ENCODE data around the gene NOC3L.
"Not testable (repeated sequence)": the region's sequence is repeated elsewhere in the genome, so short reads cannot be mapped to it uniquely, and the experiment has no call there.

Gene NOC3L, protein sequence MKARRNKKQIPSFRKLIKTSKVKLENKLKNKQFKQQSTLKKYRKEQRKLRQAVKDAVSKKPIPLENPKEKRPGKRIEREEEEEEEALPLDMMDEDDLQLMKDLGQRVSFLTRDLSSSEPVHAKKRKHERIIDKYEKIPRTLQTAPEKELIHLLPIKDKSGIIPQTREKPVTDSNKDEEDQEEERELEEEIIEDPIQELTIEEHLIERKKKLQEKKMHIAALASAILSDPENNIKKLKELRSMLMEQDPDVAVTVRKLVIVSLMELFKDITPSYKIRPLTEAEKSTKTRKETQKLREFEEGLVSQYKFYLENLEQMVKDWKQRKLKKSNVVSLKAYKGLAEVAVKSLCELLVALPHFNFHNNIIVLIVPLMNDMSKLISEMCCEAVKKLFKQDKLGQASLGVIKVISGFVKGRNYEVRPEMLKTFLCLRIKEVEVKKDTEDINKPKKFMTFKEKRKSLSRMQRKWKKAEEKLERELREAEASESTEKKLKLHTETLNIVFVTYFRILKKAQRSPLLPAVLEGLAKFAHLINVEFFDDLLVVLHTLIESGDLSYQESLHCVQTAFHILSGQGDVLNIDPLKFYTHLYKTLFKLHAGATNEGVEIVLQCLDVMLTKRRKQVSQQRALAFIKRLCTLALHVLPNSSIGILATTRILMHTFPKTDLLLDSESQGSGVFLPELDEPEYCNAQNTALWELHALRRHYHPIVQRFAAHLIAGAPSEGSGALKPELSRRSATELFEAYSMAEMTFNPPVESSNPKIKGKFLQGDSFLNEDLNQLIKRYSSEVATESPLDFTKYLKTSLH

DNA sequence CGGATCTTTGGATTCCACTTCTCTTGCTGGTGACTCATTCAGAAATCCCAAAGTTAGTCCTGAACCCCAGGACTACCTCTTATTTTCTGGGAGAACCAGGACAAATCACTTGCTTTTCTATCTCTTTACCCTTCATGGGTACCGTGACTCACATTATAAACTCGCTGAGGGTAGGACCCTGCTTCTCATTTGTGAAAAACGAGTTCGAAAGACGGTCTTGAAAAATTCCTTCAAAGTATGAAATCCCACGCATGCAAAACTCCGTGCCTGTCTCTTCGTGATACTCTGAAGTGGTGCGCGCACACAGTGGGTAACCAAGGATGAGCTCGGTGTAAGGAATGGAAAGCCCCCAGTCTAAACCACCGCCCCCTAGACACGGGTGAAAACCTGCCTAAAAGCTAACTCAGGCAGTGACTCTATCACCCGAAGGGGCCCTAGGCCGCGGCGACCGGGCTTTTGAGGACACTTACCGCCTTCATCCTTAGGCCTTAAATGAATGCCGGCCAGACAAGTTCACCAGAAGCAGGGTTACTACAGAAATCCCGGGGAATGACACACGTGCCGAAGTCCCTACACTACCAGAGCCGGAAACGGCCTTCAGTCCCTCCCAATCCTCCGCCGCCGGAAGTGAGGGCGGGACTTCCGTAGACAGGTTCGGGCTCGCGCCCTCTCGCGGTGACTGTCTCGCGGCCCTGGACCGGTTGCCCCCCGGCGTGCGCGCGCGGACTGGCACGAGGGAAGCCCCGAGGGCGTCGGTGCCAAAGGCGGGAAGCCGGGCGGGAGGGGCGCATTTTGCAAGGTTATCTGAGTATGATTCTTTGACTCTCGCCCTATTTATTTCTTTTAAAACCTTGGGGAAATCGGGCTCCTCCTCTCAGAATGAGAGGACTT, at the start of gene NOC3L:
NOC3L (minus strand) TSS at position 580 of the 891 bp plus-strand sequence; CDS start at position 479, 101 bp downstream.
- DNase-seq = peak; percentile 40 to 97 (median 91)

DNA sequence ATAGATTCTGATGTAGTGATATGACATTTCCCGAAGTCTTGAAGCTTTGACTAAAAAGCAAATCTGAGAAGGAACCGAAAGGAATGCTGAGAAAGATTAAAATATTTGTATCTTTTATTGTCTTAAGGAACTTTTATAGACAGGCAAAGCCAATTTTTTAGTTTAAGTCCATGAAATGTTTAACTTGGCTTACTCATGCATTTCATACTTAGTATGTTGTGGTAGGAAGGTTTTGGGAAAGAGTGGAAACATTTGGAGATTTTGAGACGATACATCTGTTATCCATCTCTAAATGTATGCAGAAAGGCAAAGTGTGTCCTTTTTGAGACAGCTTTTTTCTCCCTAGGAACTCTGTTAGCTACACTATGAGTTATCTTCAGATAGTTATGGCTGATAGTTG, 49.7 kb upstream of the NOC3L start:
- no peak for DNase-seq

DNA sequence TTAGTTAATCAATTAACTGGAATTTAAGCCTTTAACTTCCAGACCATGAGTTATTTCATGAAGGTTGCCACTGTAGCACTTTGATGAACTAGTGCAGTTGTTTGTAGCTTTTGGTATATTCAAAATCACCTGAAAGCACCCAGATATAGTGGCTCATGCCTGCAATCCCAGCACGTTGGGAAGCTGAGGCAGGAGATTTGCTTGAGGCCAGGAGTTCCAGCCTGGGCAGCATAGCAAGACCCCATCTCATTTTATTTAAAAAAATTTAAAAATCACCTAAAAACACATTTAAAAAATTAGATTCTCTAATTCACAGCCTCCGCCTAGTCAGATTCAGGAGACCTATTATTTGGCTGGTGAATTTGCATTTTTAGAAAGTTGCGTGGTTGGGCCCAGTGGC, 48.6 kb upstream of the NOC3L start:
- no peak for DNase-seq

DNA sequence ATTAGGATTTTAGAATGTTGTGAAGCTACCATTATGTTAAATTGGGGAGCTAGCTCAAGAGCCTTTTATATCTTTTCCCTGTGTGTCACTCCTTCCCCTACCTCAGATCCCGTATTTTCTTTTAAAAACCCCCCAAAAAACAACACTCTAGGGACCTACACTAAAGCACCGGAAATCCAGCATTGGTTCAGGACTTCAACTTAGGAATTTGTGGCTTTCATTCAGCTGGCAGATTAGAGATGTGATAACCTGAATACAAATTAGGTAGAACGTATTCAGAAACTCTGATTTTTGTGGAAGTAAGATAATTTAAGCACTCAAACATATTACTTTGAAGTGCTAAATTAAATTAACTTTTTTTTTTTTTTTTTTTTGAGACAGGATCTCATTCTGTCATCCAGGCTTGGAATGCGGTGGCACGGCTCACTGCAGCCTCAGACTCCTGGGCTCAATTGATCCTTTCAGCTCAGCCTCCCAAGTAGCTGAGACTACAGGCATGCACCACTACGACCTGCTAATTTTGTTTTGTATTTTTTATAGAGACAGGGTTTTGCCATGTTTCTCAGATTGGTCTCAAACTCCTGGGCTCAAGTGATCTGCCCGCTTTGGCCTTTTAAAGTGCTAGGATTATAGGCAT, 46.4 kb upstream of the NOC3L start:
- DNase-seq = peak in 1 of 56 donors; percentile 6

- no peak for DNase-seq
Measured at GRCh38 chr10:94407668-94408067, 44.9 kb upstream of the NOC3L start.

- DNase-seq = no peak
Measured at GRCh38 chr10:94405406-94405805, 42.7 kb upstream of the NOC3L start.

- peak in 39 of 56 donors; percentile 15 to 54 (median 36) for DNase-seq
Measured at GRCh38 chr10:94403380-94404213, 40.9 kb upstream of the NOC3L start.

GRCh38 chr10:94402843-94403379, 40.2 kb upstream of the NOC3L start:
- peak in 17 of 56 donors; percentile 35 to 67 (median 49) for DNase-seq

- peak; percentile 55 to 97 (median 93) for DNase-seq
Measured at GRCh38 chr10:94402204-94402842, 39.6 kb upstream of the NOC3L start, which contains the start of gene TBC1D12. Gene TBC1D12, plus strand, starts transcription at chr10:94402541. Its CDS starts 73 bp downstream, at chr10:94402614.

DNA sequence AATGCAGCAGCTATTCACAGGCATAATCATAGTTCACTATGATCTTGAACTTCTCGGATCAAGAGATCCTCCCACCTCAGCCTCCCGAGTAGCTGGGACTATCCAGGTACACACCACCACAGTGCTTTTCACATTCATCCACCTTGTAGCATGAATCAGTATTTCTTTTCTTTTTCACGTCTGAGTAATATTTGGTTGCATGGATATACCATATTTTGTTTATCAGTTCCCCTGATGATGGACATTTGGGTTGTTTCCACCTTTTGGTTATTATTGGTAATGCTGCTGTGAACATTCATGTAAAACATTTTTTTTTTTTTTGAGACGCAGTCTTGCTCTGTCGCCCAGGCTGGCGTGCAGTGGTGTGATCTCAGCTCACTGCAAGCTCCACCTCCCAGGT, 36.0 kb upstream of the NOC3L start:
- no peak for DNase-seq

GRCh38 chr10:94397549-94398370, 35.0 kb upstream of the NOC3L start:
- DNase-seq = no peak

- DNase-seq = not testable (repeated sequence)
Measured at GRCh38 chr10:94392117-94392516, 29.4 kb upstream of the NOC3L start.

DNA sequence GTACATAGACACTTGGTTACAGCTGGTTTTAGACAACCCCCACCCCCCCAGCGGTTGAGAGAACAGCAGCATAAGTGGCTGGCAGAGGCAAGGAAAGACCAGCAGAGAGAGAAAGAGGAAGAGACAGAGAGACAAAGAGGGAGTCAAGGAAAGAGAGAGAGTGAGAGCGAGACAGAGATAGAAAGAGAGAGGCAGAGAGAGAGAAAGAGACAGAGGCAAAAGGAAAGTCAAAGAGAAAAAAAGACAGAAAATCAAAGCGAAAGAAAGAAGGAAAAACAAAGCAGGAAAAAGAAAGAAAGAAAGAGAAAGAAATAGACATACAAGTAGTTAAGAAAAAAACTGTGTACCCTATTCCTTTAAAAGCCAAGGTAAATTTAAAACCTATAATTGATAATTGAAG, 23.0 kb upstream of the NOC3L start:
- not testable (repeated sequence) for DNase-seq

DNA sequence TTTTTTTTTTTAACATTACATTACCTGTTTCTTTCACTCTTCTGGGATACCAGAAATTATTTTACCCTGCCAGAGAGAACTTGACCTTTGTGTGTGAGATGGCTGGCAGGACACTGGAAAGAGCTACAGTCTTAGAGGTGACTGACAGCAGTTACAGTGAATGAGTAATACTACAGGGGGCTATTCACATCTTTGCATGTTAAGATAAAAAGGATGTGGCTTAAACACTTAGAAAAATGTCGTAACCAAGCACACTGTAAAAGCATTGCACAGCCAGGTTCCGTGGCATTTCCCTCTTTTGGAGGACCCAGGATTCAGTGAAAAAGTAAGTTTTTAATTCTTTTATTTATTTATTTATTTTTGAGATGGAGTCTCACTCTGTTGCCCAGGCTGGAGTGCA, 20.8 kb upstream of the NOC3L start:
- DNase-seq = no peak

DNA sequence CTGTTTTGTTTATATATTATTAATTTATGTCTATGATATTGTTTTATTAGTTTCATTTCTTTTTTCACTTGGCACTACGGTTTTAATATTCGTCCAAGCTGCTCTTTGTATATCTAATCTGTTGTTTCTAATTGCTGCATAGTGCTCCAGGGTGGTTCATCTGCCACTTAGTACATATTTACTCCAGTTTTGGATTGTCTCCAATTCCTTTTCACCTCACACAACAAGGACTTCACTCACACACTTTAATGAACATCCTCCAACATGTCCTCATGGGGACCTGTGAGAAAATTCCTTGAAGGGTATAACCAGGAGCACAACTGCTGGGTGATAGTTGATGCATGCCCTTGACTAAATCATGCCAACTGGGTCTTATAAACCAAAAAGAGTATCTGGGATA, 14.1 kb upstream of the NOC3L start:
- DNase-seq = no peak

- DNase-seq = no peak
Measured at GRCh38 chr10:94375374-94375773, 12.6 kb upstream of the NOC3L start.

- DNase-seq = peak in 20 of 56 donors; percentile 1 to 47 (median 20)
Measured at GRCh38 chr10:94370501-94370900, 7.8 kb upstream of the NOC3L start.

DNA sequence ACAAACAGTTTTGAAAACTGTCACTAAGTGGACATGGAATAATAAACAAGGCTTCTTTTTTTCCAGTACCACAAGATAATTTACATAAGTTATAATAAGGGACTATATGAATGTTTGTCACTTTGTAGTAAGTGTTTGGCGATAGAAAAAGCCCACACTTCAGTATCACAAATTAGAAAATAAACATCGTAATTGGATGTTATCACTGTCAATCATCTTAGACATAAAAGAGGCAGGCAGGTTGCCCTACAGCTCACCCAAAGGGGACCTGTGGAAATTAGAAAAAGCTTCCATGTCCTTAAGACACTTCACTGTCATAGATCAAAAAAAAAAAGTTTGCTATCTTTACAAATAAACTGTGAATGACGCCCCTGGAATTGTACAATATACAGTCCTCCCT, 3.6 kb upstream of the NOC3L start:
- no peak for DNase-seq

Data from nucleus accumbens (tissue), 56 donors.